Measurements from ENCODE around the gene TOMM70.

TOMM70 gene

GRCh38 chr3:100325827-100326226, 75.1 kb downstream of the TOMM70 start:
- DNase-seq (ENCODE audit: low read depth, low spot score), result no peak

- DNase-seq (ENCODE audit: low read depth, low spot score), result no peak
Observed at GRCh38 chr3:100324044-100324443, 76.8 kb downstream of the TOMM70 start.

- DNase-seq (ENCODE audit: low read depth, low spot score), result no peak
Observed at GRCh38 chr3:100319951-100320350, 80.9 kb downstream of the TOMM70 start.

GRCh38 chr3:100317912-100318311, 83.0 kb downstream of the TOMM70 start:
- DNase-seq (ENCODE audit: low read depth, low spot score), result no peak

GRCh38 chr3:100316641-100317069, 84.2 kb downstream of the TOMM70 start:
- peak; percentile 23 for DNase-seq (ENCODE audit: low read depth, low spot score)
